PC-9 (cell line): ENCODE data around the gene CRELD1. TPM values are rescaled to one million over a fixed set of nuclear protein-coding genes. Genes with fewer than 3 reads are reported as not detected.

Experiments used
- BruUV-seq: library from RNA; stranded (reverse); fragments of 400-500 nt; replicated peaks from 2 replicates; lab custom pipeline; 2021; lab: Mats Ljungman, UMichigan
- CTCF ChIA-PET: fragments of 300-600 bp; sonication (Branson Sonifier 250); formaldehyde crosslinking; loops from one replicate; lab custom pipeline; 2022; ENCODE audit warnings: antibody characterized with exemption; lab: Charles Lee
- POLR2A ChIA-PET: fragments of 300-600 bp; sonication (Branson Sonifier 250); formaldehyde crosslinking; loops from one replicate; lab custom pipeline; 2022; ENCODE audit warnings: antibody characterized with exemption; ENCODE audit not compliant: unreplicated experiment; lab: Charles Lee
- DNase-seq, 2 experiments: peaks; one replicate each; pipeline versions ENCODE4 v3.0.0 to v3.0.0-alpha.2; 2015 to 2022; ENCODE audit warnings: mixed read lengths in 1 of 2
- H2AFZ ChIP-seq: fragments of 200-600 bp; sonication (generic); 2 replicates; pipeline ENCODE4 v1.8.1; 2017; ENCODE audit warnings: antibody characterized with exemption
- H3F3A ChIP-seq: fragments of 200-600 bp; sonication (generic); 2 replicates; pipeline ENCODE4 v1.8.1; 2017; ENCODE audit warnings: antibody characterized with exemption, mild to moderate bottlenecking, low read depth; ENCODE audit not compliant: insufficient read depth
- H3K27ac ChIP-seq: fragments of 200-600 bp; sonication (generic); 2 replicates; pipeline ENCODE4 v1.6.1; 2016; ENCODE audit warnings: mixed run types
- H3K27me3 ChIP-seq: fragments of 200-600 bp; sonication (generic); 2 replicates; pipeline ENCODE4 v1.6.1; 2016; ENCODE audit warnings: low read depth, mixed run types; ENCODE audit not compliant: insufficient read depth
- H3K36me3 ChIP-seq: fragments of 200-600 bp; sonication (generic); 2 replicates; pipeline ENCODE4 v1.6.1; 2016; ENCODE audit warnings: low read depth, mixed run types
- H3K4me1 ChIP-seq: fragments of 200-600 bp; sonication (generic); replicated peaks from 2 replicates; pipeline ENCODE4 v1.6.1; 2016; ENCODE audit warnings: mixed run types; ENCODE audit not compliant: insufficient read depth
- H3K4me2 ChIP-seq: fragments of 200-600 bp; sonication (generic); 2 replicates; pipeline ENCODE4 v1.6.1; 2017; ENCODE audit warnings: mixed run types
- H3K4me3 ChIP-seq: fragments of 200-600 bp; sonication (generic); 2 replicates; pipeline ENCODE4 v1.6.1; 2016; ENCODE audit warnings: mixed run types
- H3K79me2 ChIP-seq: fragments of 200-600 bp; sonication (generic); 2 replicates; pipeline ENCODE4 v1.6.1; 2017; ENCODE audit warnings: low read depth, mixed run types
- H3K9me2 ChIP-seq: fragments of 200-600 bp; sonication (generic); 2 replicates; pipeline ENCODE4 v1.8.1; 2017; ENCODE audit warnings: mild to moderate bottlenecking; ENCODE audit not compliant: insufficient read depth
- H3K9me3 ChIP-seq: fragments of 200-600 bp; sonication (generic); 2 replicates; pipeline ENCODE4 v1.8.1; 2016; ENCODE audit warnings: low read depth; ENCODE audit not compliant: insufficient read depth
- H4K20me1 ChIP-seq: fragments of 200-600 bp; sonication (generic); 2 replicates; pipeline ENCODE4 v1.8.1; 2017; ENCODE audit not compliant: insufficient read depth
- CTCF ChIP-seq: fragments of 200-600 bp; sonication (generic); conservative IDR thresholded peaks from 2 replicates; pipeline ENCODE4 v1.6.1; 2017; ENCODE audit warnings: mixed run types, antibody characterized with exemption, mild to moderate bottlenecking, moderate library complexity
- EZH2 ChIP-seq: fragments of 200-600 bp; sonication (generic); IDR thresholded peaks from 2 replicates; pipeline ENCODE4 v1.8.0; 2017; ENCODE audit warnings: antibody characterized with exemption, low read depth
- intact Hi-C: fragments of 100-400 bp; cut with micrococcal nuclease; formaldehyde crosslinking; loops from one replicate; pipeline ENCODE4 v1.10.0; 2022; ENCODE audit not compliant: unreplicated experiment
- total RNA-seq: library from RNA; stranded (reverse); gene quantifications from 2 replicates; pipeline ENCODE4 v1.2.3, GENCODE V29; 2021

The CRELD1 gene
- total RNA-seq, 1 experiment from 2014 or later = 30.7 TPM

DNA sequence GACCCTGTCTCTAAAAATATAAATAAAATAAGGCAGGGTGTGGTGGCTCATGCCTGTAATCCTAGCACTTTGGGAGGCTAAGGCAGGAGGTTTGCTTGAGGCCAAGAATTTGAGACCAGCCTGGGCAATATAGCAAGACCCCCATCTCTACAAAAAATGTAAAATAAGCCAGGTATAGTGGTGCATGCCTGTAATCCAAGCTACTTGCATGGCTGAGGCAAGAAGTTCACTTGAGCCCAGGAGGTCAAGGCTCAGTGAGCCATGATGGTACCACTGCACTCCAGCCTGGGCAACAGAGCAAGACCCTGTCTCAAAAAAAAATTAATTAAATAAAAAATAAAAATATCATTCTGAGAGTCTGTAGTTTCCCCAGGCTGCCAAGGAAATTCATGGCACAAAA lies 47.3 kb upstream of the CRELD1 start:
- no peak for DNase-seq
- Histone ChIP-seq H2AFZ (no peak overlapping the region), H3K4me2 (no peak overlapping the region), H3K4me3 (no peak overlapping the region), H3K9me3 (no peaks in the 10 kb centered on the region), H3F3A (peaks cover 33% of the 10 kb centered on the region), H3K4me1 (peaks cover 27% of the 10 kb centered on the region), H3K36me3 (no peaks in the 10 kb centered on the region), H3K27me3 (no peaks in the 10 kb centered on the region), H3K27ac (no peak overlapping the region), H3K9me2 (no peaks in the 10 kb centered on the region), H4K20me1 (no peaks in the 10 kb centered on the region), H3K79me2 (peaks cover 9% of the 10 kb centered on the region)
- no TSS peak for BruUV-seq
- intact Hi-C loops = no loop called here
- ChIA-PET POLR2A (interaction anchor here (0.6 kb wide), 1 partner anchor 524 kb away, joined by 4 read pairs; no protein-coding TSS in a partner anchor), CTCF (no interaction called here)
- no peak for TF ChIP-seq EZH2
- no peak for TF ChIP-seq CTCF

DNA sequence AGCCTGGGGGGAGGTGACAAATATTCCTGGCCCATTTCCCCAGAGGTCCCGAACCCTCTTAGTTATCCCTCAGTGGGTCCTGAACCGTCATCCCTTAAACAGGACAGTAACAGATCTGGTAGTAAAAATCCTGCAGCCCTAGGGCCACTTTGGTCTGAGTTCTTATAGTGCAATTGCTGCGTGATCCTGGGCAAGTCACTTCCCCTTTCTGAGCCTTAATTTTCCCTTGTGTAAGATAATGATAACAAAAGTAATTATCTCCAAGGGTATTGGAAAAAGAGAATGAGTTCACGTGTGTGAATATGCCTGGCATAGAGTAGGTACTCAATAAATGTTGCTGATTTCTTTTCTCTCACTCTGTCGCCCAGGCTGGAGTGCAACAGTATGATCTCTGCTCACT lies 46.2 kb upstream of the CRELD1 start:
- intact Hi-C loops = no loop called here
- peaks cover 38% of the 10 kb centered on the region for H3F3A ChIP-seq

DNA sequence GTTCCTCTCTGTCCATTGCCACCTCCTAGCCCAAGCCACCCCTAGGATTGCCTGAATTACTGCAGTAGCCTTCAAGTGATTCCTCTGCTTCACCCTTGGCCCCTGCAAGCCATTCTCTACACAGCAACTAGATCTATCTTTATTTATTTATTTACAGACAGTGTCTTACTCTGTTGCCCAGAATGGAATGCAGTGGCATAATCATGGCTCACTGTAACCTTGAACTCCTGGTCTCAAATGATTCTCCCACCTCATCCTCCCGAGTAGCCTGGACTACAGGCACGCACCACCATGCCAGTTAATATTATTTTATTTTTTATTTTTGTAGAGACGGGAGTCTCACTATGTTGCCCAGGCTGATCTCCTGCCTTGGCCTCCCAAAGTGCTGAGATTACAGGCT lies 45.1 kb upstream of the CRELD1 start:
- ChIA-PET POLR2A (no interaction called here), CTCF (no interaction called here)
- H3K79me2 ChIP-seq = peaks cover 31% of the 10 kb centered on the region
- peaks cover 10% of the 10 kb centered on the region for H3K36me3 ChIP-seq
- H3K27me3 ChIP-seq = no peaks in the 10 kb centered on the region
- no peak for DNase-seq
- TF ChIP-seq CTCF = no peak
- no peak for TF ChIP-seq EZH2
- H3K4me1 ChIP-seq = peaks cover 40% of the 10 kb centered on the region
- H4K20me1 ChIP-seq = no peaks in the 10 kb centered on the region
- H3K27ac ChIP-seq = no peak overlapping the region
- intact Hi-C loops = no loop called here
- no peak overlapping the region for H3K4me2 ChIP-seq
- peaks cover 42% of the 10 kb centered on the region for H3F3A ChIP-seq
- H2AFZ ChIP-seq = no peak overlapping the region
- no TSS peak for BruUV-seq
- H3K9me2 ChIP-seq = no peaks in the 10 kb centered on the region
- H3K4me3 ChIP-seq = no peak overlapping the region
- no peaks in the 10 kb centered on the region for H3K9me3 ChIP-seq

More for the DNA sequence above, 46.2 kb upstream of the CRELD1 start:
- BruUV-seq = no TSS peak
- Histone ChIP-seq H3K9me2 (no peaks in the 10 kb centered on the region), H3K27me3 (no peaks in the 10 kb centered on the region), H3K9me3 (no peaks in the 10 kb centered on the region), H3K4me3 (no peak overlapping the region), H3K36me3 (no peaks in the 10 kb centered on the region), H3K79me2 (peaks cover 21% of the 10 kb centered on the region), H3K27ac (no peak overlapping the region), H4K20me1 (no peaks in the 10 kb centered on the region), H3K4me1 (peaks cover 33% of the 10 kb centered on the region), H3K4me2 (no peak overlapping the region), H2AFZ (no peak overlapping the region)
- ChIA-PET POLR2A (no interaction called here), CTCF (no interaction called here)
- no peak for DNase-seq
- no peak for TF ChIP-seq CTCF
- TF ChIP-seq EZH2 = no peak
